CD14-positive monocyte (primary cell): ENCODE measurements around the gene PDE1C. TPM values are rescaled to one million over a fixed set of nuclear protein-coding genes. Genes with fewer than 3 reads are reported as not detected.

ENCODE experiments used
- DNase-seq, 3 donors: peaks; one replicate each; pipeline ENCODE4 v3.0.0-alpha.2; 2011 to 2022
- H2AFZ ChIP-seq: 2 replicates; pipeline ENCODE4 v1.6.0; 2012; ENCODE audit warnings: mild to moderate bottlenecking, low read depth, low read length, inconsistent platforms; ENCODE audit not compliant: insufficient read depth, poor library complexity, severe bottlenecking
- H3K27ac ChIP-seq, 2 donors: 1 replicate in 1 of 2; 2 replicates in 1 of 2; pipeline ENCODE4 v1.5.1; 2012 to 2013; ENCODE audit warnings: low read length in 2 of 2, control low read depth in 1 of 2, inconsistent platforms in 1 of 2, low read depth in 1 of 2, mild to moderate bottlenecking in 1 of 2
- H3K27me3 ChIP-seq, 2 donors: one replicate each; pipeline versions ENCODE4 v1.6.0 to v1.6.1; 2011 to 2013; ENCODE audit warnings: low read length in 2 of 2; ENCODE audit not compliant: control insufficient read depth in 2 of 2, insufficient read depth in 2 of 2
- H3K36me3 ChIP-seq, 2 donors: replicated peaks in 1 of 2; 1 replicate in 1 of 2; 2 replicates in 1 of 2; pipeline versions ENCODE4 v1.5.1 to v1.6.1; 2012 to 2013; ENCODE audit warnings: low read length in 2 of 2, control low read depth in 1 of 2, inconsistent platforms in 1 of 2, mild to moderate bottlenecking in 1 of 2; ENCODE audit not compliant: insufficient read depth in 2 of 2, control insufficient read depth in 1 of 2
- H3K4me1 ChIP-seq, 2 donors: 1 replicate in 1 of 2; 2 replicates in 1 of 2; pipeline versions ENCODE4 v1.5.1 to v1.6.1; 2012 to 2013; ENCODE audit warnings: low read length in 2 of 2, control low read depth in 1 of 2, inconsistent platforms in 1 of 2, mild to moderate bottlenecking in 1 of 2, moderate library complexity in 1 of 2; ENCODE audit not compliant: insufficient read depth in 2 of 2, control insufficient read depth in 1 of 2
- H3K4me2 ChIP-seq: replicated peaks from 2 replicates; pipeline ENCODE3; 2012; ENCODE audit warnings: low read length, moderate library complexity, mild to moderate bottlenecking; ENCODE audit not compliant: poor library complexity, severe bottlenecking; ENCODE audit errors: extremely low read depth
- H3K4me3 ChIP-seq, 3 experiments: fragments of 200-600 bp in 1 of 3; sonication (generic) in 1 of 3; replicated peaks in 1 of 3; 1 replicate in 2 of 3; 2 replicates in 1 of 3; pipeline ENCODE4 v1.5.1; 2011 to 2013; ENCODE audit warnings: low read length in 3 of 3, mild to moderate bottlenecking in 3 of 3, control low read depth in 2 of 3, low read depth in 2 of 3, inconsistent platforms in 1 of 3, moderate library complexity in 1 of 3
- H3K79me2 ChIP-seq: 2 replicates; pipeline ENCODE4 v1.6.0; 2012; ENCODE audit warnings: mild to moderate bottlenecking, control low read depth, inconsistent platforms, low read length, moderate library complexity; ENCODE audit not compliant: insufficient read depth
- H3K9ac ChIP-seq: 2 replicates; pipeline ENCODE4 v1.6.0; 2017; ENCODE audit warnings: low read length, mild to moderate bottlenecking; ENCODE audit not compliant: insufficient read depth, poor library complexity, severe bottlenecking
- H3K9me3 ChIP-seq, 2 donors: replicated peaks in 1 of 2; 1 replicate in 1 of 2; 2 replicates in 1 of 2; pipeline versions ENCODE4 v1.5.1 to v1.6.1; 2012 to 2013; ENCODE audit warnings: low read length in 2 of 2, control low read depth in 1 of 2; ENCODE audit not compliant: control insufficient read depth in 1 of 2, insufficient read depth in 1 of 2
- H4K20me1 ChIP-seq: 2 replicates; pipeline ENCODE4 v1.6.0; 2012; ENCODE audit warnings: mild to moderate bottlenecking, low read length, control low read depth, moderate library complexity; ENCODE audit not compliant: insufficient read depth
- H3K27ac Mint-ChIP-seq, 7 donors: one replicate each; pipeline ENCODE4 v1.8.0; 2020; ENCODE audit warnings: mild to moderate bottlenecking in 7 of 7, mixed read lengths in 7 of 7, moderate library complexity in 6 of 7, inconsistent platforms in 2 of 7
- H3K27me3 Mint-ChIP-seq, 3 donors: one replicate each; pipeline ENCODE4 v1.8.0; 2021 to 2022; ENCODE audit warnings: low read depth in 3 of 3, mild to moderate bottlenecking in 3 of 3, mixed read lengths in 3 of 3, moderate library complexity in 3 of 3, inconsistent platforms in 1 of 3
- H3K36me3 Mint-ChIP-seq, 2 donors: one replicate each; pipeline ENCODE4 v1.8.0; 2020; ENCODE audit warnings: mixed read lengths in 2 of 2, inconsistent platforms in 1 of 2, mild to moderate bottlenecking in 1 of 2
- H3K4me1 Mint-ChIP-seq: one replicate; pipeline ENCODE4 v1.8.0; 2020; ENCODE audit warnings: mild to moderate bottlenecking, mixed read lengths
- H3K4me3 Mint-ChIP-seq, 2 donors: one replicate each; pipeline ENCODE4 v1.8.0; 2020; ENCODE audit warnings: mild to moderate bottlenecking in 2 of 2, mixed read lengths in 2 of 2, moderate library complexity in 1 of 2
- H3K9me3 Mint-ChIP-seq, 7 donors: one replicate each; pipeline ENCODE4 v1.8.0; 2020 to 2022; ENCODE audit warnings: mixed read lengths in 7 of 7, mild to moderate bottlenecking in 6 of 7, moderate library complexity in 6 of 7, inconsistent platforms in 2 of 7
- CTCF ChIP-seq: fragments of 200-600 bp; IDR thresholded peaks from one replicate; pipeline ENCODE4 v1.8.0; 2022; ENCODE audit warnings: antibody characterized with exemption, mild to moderate bottlenecking
- WGBS: methylation state at CpG from one replicate; pipeline ENCODE4 v1.1.5; 2013; ENCODE audit warnings: missing lambda C conversion rate; ENCODE audit not compliant: insufficient coverage; 5-methylcytosine and 5-hydroxymethylcytosine counted together
- intact Hi-C, 2 donors: fragments of 100-400 bp; cut with micrococcal nuclease; formaldehyde crosslinking; loops; one replicate each; pipeline versions ENCODE4 v1.15.0 to v1.15.1; 2023
- polyA plus RNA-seq, 3 donors: library from polyadenylated mRNA; depleted of rRNA in 1 of 3; unstranded in 2 of 3; stranded (reverse) in 1 of 3; fragments of 300-500 nt in 2 of 3; fragments of >200 nt in 1 of 3; fragmentation: Illumina TruSeq in 2 of 3; gene quantifications; 1 replicate in 2 of 3; 2 replicates in 1 of 3; pipeline ENCODE4 v1.2.3, GENCODE V29; 2012 to 2021

PDE1C gene
- polyA plus RNA-seq, 3 donors: not detected

GRCh38 chr7:32102432-32102873, 32.2 kb upstream of the PDE1C start:
- Histone ChIP-seq H3K4me3 (no peak overlapping the region), H3K27ac (no peak overlapping the region), H3K9me3 (peaks cover 0 to 17% of the 10 kb centered on the region in 2 donors), H3K9ac (no peak overlapping the region), H2AFZ (no peak overlapping the region), H3K27me3 (no peaks in the 10 kb centered on the region), H4K20me1 (no peaks in the 10 kb centered on the region), H3K4me1 (no peaks in the 10 kb centered on the region), H3K4me2 (no peak overlapping the region), H3K79me2 (no peaks in the 10 kb centered on the region), H3K36me3 (no peaks in the 10 kb centered on the region)
- Mint-ChIP-seq H3K4me3 (no peak overlapping the region), H3K36me3 (no peaks in the 10 kb centered on the region), H3K9me3 (peaks cover 0 to 16% (median 6%) of the 10 kb centered on the region in 7 donors), H3K27ac (no peak overlapping the region), H3K4me1 (no peaks in the 10 kb centered on the region), H3K27me3 (no peaks in the 10 kb centered on the region)
- WGBS: 80% methylated on average over 1 of the region's 1 CpG
- intact Hi-C loops: no loop called here
- no peak for TF ChIP-seq CTCF
- DNase-seq: no peak

GRCh38 chr7:32100407-32100907, 30.2 kb upstream of the PDE1C start:
- H3K36me3 Mint-ChIP-seq: no peaks in the 10 kb centered on the region
- no peaks in the 10 kb centered on the region for H4K20me1 ChIP-seq
- no peak overlapping the region for H2AFZ ChIP-seq
- H3K36me3 ChIP-seq: no peaks in the 10 kb centered on the region
- intact Hi-C loops: no loop called here
- H3K4me1 ChIP-seq: no peaks in the 10 kb centered on the region
- 100% methylated on average over 1 of the region's 2 CpGs for WGBS
- H3K4me2 ChIP-seq: no peak overlapping the region
- peaks cover 0 to 11% of the 10 kb centered on the region in 2 donors for H3K9me3 ChIP-seq
- H3K27ac Mint-ChIP-seq: no peak overlapping the region
- no peaks in the 10 kb centered on the region for H3K79me2 ChIP-seq
- no peak overlapping the region for H3K27ac ChIP-seq
- H3K27me3 Mint-ChIP-seq: no peaks in the 10 kb centered on the region
- no peak overlapping the region for H3K4me3 Mint-ChIP-seq
- peaks cover 0 to 7% (median 4%) of the 10 kb centered on the region in 7 donors for H3K9me3 Mint-ChIP-seq
- no peaks in the 10 kb centered on the region for H3K27me3 ChIP-seq
- H3K4me1 Mint-ChIP-seq: no peaks in the 10 kb centered on the region
- no peak for DNase-seq
- no peak overlapping the region for H3K9ac ChIP-seq
- no peak overlapping the region for H3K4me3 ChIP-seq
- no peak for TF ChIP-seq CTCF
